GM13976 (cell line): ENCODE measurements around the gene KCNIP2.
A peak's percentile ranks its signal among the peaks of the same experiment; 100 is the strongest.

Experiments used
- DNase-seq: peaks from one replicate; pipeline ENCODE4 v3.0.0; 2012; ENCODE audit warnings: low spot score
- CTCF ChIP-seq: IDR thresholded peaks from 2 replicates; pipeline ENCODE4 v1.5.1; 2012; ENCODE audit warnings: borderline replicate concordance, mild to moderate bottlenecking; ENCODE audit not compliant: insufficient read depth; ENCODE audit errors: extremely low read depth, missing control alignments, control extremely low read depth
- in situ Hi-C: fragments of 300-500 bp; cut with MboI; formaldehyde crosslinking; loops from one replicate; pipeline ENCODE4 v1.12.0; 2022; ENCODE audit warnings: low sequenced_read_pairs, mixed read lengths, inconsistent platforms; ENCODE audit not compliant: unreplicated experiment

KCNIP2 gene

DNA sequence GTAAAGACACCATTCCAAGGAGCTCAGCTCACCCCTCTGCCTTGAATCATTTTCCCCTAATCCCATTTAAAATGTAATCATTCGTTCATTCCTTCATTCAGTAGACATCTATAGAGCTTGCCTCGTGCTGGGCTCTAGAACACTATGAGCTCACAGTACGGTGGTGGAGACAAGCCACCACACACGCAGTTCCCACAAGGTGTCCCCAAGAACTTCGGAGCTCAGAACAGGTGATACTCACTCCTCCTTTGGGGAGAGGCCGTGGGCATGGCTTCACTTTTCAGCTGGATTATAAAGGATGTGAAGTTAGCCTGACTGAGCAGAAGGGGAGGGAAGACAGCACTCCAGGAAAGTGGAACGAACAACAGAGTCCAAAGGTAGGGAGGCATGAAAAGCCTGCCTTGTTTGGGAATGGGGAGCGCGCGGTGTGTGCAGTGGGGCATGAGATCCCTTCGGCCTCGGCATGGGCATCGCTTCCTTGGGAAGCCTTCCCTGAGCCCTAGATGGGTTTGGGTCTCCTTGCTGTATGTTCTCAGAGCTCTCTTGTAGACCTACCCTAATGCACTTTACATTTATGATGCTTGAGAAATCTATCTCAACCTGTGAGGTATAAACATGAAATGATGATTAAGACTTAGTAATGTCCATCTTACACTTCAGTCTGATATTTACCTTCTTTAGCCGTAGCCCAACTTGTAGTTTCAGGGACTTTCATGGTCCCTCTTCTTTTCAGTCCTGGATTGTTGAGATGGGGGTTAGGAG lies 24.5 kb downstream of the KCNIP2 start:
- in situ Hi-C loops: no loop called here
- DNase-seq: peak; percentile 62
- no peak for TF ChIP-seq CTCF

DNA sequence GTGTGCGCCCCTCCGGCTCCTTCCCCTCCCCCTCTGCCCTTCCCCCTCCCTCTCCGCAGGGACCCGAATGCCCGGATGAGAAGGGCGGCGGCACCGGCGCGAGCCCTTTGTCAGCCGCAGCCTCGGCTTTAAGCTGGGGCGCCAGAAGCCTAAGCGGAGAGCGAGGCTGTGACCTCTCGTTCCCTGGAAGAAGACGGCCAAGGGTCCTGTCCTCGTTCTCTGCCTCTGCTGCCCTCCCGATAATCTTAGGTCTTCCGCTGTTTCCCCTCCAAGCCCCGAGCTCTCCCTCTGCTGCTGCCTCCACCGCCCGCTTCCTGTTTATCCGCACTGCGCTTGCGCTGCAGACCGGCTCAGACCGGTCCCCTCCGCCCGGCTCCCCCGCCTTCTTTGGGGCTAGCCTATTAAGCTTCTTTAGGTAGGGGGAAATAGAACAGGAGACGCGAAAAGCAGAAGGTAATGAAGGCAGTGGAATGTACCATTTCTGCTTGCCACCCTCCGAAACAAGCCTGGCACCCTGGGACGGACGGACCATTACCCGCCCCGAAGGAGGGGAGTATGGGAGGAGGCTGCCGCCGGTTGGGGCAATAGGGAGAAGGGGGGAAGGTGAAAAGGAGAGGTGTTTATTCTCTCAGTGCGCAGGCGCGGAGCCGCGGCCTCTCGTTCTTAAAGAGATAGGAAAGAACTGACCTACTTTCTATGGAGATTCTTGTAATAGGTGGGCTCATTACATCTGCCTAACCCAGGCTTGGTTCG lies 25.3 kb downstream of the KCNIP2 start, which contains the start of gene OGA:
TSS of gene OGA (minus strand) at position 326 of the 753 bp plus-strand sequence. CDS start 422 bp downstream, outside the sequence.
- DNase-seq: peak; percentile 94
- TF ChIP-seq CTCF: no peak
- in situ Hi-C loops: no loop called here

DNA sequence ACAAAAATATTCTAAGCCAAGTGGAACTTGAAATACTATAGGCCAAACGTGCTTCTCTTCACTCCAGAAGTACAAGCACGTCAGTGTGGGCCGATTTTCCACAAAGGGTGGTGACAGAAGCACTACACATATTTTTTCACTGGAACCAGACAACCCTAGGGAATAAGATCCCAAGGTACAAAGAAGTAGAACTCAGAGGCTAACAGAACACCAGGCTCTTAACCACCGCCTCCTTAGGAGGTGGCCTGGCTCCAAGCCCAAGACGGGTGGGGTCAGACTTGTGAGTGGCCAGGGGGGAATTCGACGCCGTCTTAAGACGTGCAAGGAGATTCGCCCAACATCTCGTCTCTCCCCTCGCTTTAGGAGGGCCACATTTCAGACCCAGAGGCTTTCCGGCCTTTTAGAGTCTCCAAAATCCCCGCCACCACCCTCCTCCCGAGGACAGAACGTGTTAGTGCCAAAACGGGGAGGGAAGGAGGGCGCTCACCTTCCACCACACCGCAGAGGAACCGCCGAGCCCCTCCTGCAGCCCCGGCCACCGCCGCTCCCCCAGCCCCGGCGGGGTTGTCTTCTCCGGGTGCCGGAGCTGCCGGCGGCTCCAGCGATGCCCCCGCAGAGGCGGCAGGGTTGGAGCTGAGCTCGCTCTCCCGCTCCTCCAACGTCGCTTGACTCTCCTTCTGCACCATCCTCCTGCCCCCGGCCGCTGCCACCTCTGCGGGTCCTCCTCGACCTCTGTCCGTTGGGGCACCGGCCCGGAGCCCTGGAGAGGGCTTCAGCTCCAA lies 26.1 kb downstream of the KCNIP2 start:
- in situ Hi-C loops: no loop called here
- TF ChIP-seq CTCF: no peak
- DNase-seq: peak; percentile 50

DNA sequence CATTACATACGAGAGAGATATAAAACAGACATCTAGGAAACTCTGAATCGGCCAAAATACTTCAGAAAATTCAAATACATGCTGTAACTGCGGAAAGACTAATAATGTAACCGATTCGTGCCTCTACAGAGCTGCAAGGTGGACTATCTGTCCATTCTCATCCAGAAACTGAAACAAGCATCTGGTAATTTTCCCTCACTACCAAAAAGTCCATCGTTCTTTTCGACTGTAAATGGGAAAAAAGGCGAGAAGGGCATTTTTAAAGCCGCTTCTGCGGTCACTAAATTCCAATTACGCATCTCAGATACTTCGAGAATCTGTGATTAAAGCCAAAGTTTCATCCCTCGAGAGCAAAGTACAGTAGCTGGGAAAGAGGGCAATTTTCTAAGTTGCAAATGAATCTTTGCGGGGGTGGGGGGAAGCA lies 26.7 kb downstream of the KCNIP2 start:
- in situ Hi-C loops: no loop called here
- no peak for TF ChIP-seq CTCF
- peak; percentile 60 for DNase-seq

DNA sequence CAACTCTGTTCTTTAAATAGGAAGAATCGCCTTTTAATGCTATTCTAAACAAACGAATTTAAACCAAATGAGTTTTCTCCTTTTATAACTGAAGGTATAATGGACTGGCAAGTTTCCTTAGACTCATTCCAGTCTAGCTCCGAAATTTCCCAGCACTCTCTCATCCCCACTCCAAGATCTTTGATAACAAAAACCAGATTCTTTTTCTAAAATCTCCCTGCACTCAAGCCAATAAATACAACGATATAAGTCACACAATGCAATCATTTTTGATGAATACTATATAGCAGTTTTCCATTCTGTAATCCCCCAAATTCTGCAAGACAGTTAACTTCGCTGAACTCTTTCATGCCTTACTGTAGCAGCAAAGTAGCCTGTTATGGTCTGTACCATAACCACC lies 27.2 kb downstream of the KCNIP2 start:
- no peak for DNase-seq
- in situ Hi-C loops: no loop called here

More for the DNA sequence above, 27.2 kb downstream of the KCNIP2 start:
- no peak for TF ChIP-seq CTCF
